GM21723 (cell line): ENCODE results near the gene VPS54.
"Not testable (repeated sequence)": the region's sequence is repeated elsewhere in the genome, so short reads cannot be mapped to it uniquely, and the experiment has no call there.

Source experiments
- ATAC-seq: cut with Tn5 transposase; IDR thresholded peaks from one replicate; pipeline ENCODE4 v1.9.1; 2021; ENCODE audit warnings: mild to moderate bottlenecking, moderate library complexity; ENCODE audit not compliant: unreplicated experiment

VPS54 gene

DNA sequence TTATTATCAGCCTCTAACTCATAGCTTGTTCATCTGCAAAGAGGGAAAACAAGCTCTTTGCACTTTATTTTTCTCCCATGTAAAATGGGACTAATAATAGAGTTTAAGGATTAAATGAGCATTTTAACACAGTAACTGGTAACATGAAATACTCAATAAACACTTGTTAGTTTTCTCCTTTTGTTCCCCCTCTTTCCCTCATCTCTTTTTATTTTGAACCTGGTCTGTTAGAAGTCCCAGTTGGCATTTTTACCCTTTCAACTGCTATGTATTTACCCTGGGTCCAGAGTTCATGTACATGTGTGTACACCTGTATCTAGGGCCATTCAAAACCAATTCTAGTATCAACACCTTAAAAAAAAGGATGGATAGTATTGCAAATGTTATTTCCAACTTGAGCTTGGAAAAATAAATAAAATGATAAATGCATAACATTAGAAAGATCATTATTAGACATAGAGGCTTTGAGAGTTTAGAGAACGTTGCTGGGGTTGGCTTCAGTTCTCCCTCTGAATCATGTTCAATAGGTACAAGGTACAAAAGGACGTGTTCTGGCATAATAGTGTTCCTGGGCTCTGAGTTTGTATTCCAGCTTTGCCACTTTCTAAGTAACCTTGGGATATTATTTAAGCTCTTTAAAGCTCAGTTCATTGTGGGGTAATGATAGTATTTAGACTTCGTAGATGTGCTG is 5.2 kb upstream of the VPS54 start:
- ATAC-seq = no peak

DNA sequence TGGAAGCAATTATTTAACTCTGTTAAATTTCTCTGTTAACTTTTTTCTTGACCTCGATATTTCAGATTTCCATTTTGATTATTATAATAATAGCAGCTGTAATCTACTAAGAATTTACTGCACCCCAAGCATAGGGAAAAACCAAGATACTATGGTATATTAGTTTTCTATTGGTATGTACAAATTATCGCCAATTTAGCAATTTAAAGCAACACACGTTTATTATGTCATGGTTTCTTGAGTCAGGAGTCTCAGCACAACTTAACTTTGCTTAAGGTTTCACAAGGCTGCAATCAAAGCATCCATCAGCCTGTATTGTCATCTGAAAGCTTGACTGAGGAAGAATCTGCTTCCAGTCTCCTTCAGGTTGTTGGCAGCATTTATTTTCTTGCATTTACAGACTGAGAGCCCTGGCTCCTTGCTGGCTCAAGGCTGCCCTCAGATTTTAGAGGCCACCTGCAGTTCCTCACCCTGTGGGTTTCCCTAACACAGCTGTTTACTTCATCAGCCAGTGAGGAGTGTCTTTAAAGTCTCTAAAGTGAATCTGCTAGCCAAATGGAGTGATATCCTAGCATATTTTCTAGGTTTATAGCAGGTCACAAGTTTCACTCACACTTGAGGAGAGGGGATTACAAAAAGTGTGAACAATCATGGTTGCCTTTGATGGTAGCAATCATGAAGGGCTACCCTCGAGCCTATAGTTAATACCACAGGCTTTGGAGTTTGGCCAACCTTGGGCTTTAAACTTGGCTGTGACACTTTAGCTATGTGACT is 4.4 kb upstream of the VPS54 start:
- no peak for ATAC-seq

DNA sequence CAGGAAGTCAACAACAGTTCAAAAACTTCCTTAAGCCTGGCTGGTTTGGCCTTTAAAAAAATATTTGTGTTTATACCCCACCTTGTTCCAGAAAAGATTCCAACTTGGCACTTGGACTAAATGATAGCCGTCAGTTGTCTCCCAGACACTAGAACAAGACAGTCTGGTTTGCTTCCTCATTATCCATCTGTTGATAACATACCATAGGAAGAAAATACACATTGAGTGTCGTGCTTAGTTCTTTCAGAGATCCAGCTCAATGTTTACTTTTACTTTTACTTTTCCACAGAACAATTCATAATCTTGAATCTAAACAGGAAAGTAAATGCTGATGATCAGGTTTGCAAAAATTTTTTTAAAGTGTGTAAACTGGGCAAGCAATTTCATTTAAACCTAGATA is 2.4 kb upstream of the VPS54 start:
- no peak for ATAC-seq

DNA sequence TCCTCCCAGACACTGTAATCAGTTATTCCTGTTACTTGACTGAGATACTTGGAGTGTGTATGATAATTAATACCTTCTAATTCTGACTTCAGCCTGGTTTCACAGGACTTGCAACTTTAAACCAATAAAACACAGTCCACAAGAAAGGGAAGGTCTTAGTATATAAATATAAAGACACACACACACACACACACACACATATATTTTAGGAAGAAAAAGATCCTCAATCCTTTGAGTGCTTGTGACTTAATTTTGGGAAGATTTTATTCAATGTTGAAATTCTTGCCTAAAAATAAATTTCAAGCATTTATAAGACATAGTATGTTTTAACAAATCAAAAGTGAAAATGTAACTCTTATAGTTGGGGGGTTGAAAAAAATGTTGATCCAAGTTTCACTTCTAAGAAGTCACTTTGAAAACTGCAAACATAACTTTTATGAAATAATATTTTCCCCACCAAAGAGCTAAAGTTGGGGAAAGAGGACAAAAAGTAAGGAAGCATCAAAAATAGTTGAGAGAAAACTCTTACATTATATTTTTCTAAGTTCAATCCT is 824 bp upstream of the VPS54 start:
- no peak for ATAC-seq

DNA sequence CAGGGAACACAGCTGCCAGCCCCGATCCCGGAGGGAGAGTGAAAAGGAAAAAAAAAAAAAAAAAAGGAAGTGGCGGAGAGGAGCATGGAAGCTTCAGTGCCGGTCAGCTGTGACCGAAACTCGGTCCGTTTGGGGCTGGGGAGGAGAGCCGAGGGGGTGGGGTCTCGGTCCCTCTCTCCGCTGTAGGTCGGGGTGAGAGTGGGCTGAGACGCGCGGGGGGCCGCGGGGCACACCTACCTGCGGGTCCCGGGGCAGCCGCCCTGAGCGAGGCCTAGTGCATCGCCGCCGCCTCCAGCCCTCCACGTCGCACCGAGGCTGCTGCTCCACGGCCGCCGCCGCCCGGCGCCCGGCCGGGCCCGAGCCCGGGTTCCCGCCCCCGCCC is 536 bp downstream of the VPS54 start:
- peak; percentile 50 for ATAC-seq

DNA sequence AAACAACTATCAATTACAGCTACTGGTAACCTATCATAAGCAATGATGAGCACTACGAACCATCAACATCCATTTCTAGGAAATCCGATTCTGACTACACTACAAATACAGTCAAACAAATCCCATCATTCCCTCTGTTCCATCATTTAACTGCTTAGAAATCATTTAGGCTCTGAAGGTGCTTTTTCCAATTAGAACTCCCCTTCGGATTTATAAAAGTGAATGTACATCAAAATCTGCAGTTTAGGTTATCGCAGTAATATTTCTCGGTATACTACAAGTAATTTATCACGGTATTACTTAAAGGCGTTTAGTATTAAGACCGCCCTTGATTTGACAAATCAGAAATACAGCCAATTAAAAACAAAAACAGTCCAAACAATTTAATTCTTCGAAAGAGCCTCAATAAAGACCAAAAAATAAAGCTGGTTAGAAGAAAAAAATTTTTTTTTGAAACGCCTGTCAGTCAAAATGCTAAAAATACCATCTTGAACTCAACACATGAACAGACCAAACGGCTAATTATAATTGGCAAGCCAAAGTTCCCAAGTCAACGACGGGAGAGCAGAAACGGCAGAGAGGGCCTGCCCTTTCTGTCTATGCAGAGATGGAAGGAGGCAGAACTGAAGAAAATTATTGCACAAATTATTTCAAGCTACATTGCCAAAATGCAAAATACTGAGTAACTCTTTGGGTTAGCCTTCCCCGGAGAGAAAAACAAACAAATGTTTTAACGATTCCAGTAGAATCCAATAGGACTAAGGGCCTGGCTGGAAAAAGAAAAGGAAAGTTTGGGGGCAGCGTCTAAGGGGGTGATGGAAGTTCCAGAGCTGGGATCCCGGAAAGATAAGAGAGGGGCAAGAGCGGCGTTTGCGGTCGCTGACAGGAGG is 1.2 kb downstream of the VPS54 start:
- ATAC-seq = no peak

DNA sequence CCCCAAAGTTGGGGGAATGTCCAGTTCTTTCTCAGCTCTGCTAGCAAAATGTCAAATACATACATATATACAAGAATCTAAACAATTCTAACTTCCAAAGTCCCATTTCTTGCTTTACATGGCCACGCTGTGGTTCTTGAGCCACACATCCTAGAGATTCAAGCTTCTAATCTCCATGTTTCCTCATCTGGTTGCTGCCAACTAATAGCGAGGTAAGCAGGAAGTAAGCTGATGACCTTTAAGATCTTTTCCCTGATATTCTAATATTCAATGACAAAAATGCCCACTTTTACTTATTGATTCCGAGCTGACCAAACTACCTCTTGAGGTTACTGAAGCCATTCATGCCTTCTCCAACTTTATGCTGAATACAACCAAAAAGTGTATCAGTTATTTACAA is 3.3 kb downstream of the VPS54 start:
- no peak for ATAC-seq

DNA sequence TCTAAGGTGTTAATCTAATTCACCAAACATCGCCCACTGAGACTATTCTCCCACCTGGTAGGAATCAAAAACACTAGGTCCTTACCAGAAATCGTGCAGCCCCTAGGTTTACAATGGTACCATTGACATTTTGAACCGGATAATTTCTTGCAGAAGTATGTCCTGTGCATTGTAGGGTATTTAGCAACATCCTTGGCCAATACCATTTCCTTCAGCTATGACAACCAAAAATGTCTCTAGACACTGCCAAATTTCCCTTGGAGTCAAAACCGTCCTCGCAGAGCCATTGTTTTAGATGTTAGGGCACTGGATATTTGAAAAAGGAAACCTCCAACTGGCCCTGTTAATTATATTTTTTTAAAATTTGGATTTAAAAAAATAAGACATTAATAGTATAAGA is 3.8 kb downstream of the VPS54 start:
- ATAC-seq = no peak

DNA sequence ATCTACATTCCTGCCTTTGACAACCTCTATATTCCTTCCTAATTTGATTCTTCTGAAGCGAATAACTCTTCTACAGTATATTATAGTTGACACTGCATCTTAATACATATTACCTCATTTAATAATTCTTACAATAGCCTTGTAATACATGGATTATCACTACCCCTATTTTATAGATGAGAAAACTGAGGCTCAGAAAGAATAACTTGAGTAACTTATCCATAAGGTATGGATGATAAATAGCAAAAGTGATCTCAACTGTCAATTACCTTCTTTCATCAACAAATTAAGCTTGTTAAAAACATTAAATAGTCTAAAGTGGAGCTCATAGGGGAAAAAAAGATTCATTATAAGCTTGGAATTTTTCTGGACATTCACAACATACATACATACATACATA is 4.6 kb downstream of the VPS54 start:
- ATAC-seq = no peak

DNA sequence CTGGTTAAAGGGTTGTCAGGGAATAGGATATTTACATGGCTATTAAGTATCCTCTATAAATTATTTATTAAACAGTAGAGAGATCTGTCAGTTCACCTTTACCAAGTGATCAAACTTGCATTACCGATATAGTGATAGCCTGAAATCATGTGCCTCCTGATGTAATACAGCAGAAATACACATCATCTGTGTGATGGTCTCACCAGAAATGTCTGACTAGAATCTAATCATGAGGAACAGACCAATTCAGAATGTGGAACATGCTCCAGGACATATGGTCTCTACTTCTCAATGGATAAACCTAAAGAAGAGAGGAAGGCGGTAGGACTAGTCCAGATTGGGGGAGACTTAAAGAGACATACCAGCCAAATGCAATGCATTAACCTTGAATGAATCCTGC is 6.2 kb downstream of the VPS54 start:
- no peak for ATAC-seq

DNA sequence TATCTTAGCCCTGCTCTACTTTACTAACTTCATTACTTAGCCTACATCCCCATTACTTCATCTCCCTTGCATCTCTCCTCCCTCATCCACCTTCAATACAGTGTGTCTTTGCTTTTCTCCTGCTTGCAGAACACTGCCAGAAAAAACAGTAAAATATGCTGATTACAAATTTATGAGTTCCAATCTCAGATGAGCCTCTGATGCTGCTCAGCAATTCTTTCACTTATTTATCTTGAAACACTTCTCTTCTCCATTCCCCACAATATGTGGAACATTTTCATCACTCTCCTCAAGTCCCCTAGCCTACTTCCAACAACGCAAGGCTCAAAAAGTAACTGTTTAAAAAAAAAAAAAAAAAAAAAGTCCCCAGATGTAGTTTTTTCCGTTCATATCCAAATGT is 7.1 kb downstream of the VPS54 start:
- ATAC-seq = no peak

DNA sequence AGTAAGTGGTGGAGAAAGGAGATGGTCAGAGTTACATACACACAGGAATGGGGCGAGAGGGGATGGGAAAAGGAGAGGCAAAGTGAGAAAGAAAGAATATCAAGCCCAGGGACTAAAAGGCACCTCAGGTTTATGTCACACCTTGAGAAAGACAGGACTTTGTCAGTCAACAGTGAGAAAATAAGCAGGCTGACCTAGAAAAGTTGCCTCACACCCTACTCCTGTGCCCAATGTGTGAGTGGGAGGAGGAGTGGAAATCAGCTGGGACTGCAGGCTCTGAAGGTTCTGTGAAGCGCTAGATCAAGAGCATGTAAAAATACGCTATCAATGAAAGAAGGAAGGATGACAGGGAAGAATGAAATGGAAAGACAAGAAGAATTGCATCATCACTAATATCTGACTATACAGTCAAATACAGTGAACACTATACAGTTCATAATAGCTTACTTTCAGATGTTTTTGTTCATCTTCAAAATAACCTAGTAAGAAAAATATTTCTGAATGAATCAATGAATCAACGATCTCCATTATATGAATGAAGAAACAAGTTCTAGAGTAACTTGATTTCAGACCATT is 10.7 kb downstream of the VPS54 start:
- ATAC-seq = no peak

DNA sequence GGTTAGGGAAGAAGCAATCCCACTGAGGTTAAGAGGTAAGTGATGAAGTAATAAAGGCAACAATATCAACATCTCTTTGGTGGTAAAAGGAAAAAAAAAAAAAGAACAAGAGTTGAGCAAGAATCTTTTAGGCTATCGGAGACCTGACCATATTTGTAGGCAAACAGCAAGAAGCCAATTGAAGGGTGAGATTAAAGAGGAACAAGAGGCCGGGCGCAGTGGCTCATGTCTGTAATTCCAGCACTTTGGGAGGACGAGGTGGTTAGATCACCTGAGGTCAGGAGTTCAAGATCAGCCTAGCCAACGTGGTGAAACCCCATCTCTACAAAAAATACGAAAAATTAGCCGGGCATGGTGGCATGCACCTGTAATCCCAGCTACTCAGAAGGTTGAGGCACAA is 11.3 kb downstream of the VPS54 start:
- no peak for ATAC-seq

DNA sequence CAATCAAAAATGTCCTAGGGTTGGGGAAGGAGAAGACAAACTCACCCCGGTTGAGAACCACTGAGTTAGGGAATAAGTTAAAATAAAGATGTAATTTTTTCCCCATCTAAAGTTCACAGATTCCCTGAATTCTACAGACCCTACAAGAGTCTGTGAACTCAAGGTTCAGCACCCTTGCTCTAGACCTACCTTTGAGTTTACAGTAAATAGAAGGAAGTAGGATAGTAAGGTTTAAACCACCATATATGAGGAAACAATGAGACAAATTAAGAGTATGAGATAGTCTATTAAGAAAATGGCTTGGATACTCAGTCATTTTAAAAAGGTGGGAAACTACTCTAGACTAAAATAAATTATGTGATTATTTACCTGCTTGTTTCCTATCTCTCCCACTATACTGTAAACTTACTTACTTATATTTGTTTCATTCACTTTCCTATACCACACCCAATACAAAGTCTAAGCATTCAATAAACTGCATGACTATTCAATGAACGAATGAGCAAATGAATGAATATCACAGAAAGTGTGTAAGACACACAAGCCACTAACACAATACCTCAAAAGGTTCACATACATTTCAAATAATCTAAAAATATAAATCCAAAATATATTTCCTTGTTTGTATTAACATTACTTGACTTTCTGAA is 13.4 kb downstream of the VPS54 start:
- no peak for ATAC-seq

DNA sequence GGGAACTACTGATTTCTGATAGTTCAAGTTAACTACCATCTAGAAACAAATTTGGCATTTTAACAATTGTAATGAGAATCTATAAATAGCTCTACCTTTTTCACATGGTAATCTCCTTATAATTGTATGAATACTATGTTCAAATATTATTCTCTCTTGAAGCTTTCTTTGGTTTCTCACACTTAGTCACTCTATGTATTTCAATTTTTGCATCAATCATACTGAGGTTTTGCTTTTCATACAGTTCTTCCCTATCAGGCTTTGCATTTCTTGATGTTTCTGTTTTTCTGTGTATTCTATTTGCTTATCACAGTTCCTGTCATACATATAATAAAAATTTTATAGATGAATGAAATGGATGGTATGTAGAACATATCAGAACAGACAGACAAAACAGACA is 16.0 kb downstream of the VPS54 start:
- ATAC-seq = no peak

DNA sequence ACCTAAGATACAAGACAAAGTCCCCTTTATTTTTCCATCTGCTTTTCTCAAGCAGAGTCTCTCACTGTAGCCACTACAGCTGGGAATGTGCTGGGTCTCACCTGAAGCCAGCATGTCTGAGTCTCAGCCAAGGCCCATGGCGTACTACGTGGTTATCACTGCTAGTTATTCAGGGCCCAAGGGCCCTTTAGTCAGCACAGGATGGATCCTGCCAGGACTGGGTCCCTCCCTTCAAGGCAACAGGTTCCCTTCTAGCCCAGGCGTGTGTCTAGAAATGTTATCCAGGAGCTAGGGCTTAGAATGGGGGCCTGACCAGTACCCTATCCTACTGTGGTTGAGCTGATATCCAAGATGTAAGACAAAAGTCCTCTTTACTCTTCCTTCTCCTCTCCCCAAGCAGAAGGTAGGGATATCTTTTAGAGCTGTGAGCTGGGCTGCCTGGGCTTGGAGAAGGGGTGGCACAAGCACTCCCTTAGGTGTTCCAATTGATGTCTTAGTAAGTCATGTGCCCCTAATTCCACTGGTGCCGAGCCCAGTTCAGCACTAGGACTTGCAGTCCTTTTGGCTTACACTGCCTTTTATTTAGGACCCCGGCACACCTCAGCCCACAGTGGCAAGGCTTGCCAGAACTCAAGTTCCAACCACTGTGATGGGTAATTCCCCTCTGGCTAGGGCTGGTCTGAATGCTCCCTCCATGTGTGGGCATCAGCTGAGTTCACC is 17.7 kb downstream of the VPS54 start:
- no peak for ATAC-seq

DNA sequence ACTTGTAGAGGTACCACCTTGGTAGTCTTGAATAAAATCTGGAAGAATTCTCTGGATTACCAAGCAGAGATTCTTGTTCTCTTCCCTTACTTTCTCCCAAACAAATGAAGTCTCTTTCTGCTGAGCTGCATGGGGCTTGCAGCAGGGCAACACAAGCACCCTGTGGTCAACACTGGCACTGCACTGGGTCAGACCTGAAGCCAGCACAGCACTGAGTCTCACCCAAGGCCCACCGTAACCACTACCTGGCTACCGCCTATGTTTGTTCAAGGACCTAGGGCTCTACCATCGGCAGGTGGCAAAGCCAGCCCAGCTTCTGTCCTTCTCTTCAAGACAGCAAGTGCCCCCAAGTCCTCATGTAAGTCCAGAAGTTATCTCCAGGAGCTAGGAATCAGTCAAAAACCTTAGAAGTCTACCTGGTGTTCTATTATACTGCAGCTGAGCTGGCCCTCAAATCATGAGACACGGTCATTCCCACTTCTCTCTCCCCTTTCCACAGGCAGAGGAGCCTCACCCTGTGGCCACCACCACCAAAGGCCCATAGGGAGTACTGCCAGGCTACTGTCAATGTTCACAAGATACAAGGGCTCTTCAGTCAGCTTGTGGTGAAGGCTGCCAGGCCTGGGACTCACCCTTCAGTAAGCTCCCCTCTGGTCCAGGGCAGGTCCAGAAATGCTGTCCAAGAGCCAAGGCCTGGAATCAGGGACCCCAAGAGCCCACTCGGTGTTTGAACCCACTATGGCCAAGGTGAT is 18.4 kb downstream of the VPS54 start:
- ATAC-seq = no peak

DNA sequence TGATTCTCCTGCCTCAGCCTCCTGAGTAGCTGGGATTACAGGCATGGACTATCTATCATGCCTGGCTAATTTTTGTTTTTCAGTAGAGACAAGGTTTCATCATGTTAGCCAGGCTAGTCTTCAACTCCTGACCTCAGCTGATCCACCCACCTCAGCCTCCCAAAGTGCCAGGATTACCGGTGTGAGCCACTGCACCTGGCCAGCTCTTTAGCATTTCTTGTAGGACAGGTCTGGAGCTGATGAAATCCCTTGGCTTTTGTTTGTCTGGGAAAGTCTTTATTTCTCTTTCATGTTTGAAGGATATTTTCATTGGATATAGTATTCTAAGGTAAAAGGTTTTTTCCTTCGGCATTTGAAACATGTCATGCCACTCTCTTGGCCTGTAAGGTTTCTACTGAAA is 20.2 kb downstream of the VPS54 start:
- no peak for ATAC-seq

DNA sequence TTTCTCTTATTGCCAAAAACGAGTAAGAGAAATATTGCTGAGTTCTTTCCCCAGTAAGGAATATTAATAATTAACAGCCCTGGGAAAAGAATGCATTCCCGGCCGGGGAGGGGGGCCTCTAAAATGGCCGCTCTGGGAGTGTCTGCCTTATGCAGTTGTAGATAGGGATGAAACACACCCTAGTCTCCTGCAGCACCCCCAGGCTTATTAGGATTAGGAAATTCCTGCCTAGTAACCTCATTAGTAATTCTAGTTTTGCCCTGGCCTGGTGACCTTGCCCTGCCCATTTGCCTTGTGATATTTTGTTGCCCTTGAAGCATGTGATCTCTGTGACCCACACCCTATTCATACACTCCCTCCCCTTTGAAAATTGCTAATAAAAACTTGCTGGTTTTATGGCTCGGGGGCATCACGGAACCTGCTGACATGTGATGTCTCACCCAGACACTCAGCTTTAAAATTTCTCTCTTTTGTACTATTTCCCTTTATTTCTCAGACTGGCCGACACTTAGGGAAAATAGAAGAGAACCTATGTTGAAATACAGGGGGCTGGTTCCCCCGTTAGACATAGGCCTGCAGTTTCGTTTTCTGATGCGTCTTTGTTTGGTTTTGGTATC is 22.5 kb downstream of the VPS54 start:
- not testable (repeated sequence) for ATAC-seq
